Measurements from ENCODE around the gene ADAMTS2. TPM values are rescaled to one million over a fixed set of nuclear protein-coding genes. Genes with fewer than 3 reads are reported as not detected.

The ADAMTS2 gene
- total and polyA plus RNA-seq, 5 donors from 2014 or later: 0.03 TPM; not detected in 4

- Mint-ChIP-seq H3K4me1 (no peaks in the 10 kb centered on the region), H3K36me3 (no peaks in the 10 kb centered on the region), H3K27me3 (no peaks in the 10 kb centered on the region), H3K27ac (peak overlapping the region in 1 of 3 donors; percentile 78), H3K9me3 (peaks cover 0 to 4% (median 0%) of the 10 kb centered on the region in 7 donors), H3K4me3 (no peak overlapping the region)
- no peak overlapping the region for H3K27ac ChIP-seq (ENCODE audit: insufficient read depth, low read length, poor library complexity, severe bottlenecking)
- no peak for DNase-seq
- H3K4me3 ChIP-seq (ENCODE audit: low read depth, low read length): no peak overlapping the region
- H3K9me3 ChIP-seq (ENCODE audit: control insufficient read depth in 2 of 2, low read length in 2 of 2): no peaks in the 10 kb centered on the region
- no peaks in the 10 kb centered on the region for H3K27me3 ChIP-seq (ENCODE audit: control insufficient read depth, insufficient read depth, low read length)
- no peaks in the 10 kb centered on the region for H3K36me3 ChIP-seq (ENCODE audit: control insufficient read depth, insufficient read depth, low read length)
- no peak for ATAC-seq (ENCODE audit: low read depth in 2 of 2)
- H3K4me1 ChIP-seq (ENCODE audit: control insufficient read depth, insufficient read depth, low read length, poor library complexity, severe bottlenecking): no peaks in the 10 kb centered on the region
These were observed 217.9 kb downstream of the ADAMTS2 start for GRCh38 chr5:179127136-179128040.

- H3K27ac Mint-ChIP-seq: no peak overlapping the region
- H3K4me3 Mint-ChIP-seq: no peak overlapping the region
- H3K36me3 Mint-ChIP-seq: no peaks in the 10 kb centered on the region
These were observed 218.7 kb downstream of the ADAMTS2 start for GRCh38 chr5:179126506-179126991.

GRCh38 chr5:179125789-179126505 is 219.3 kb downstream of the ADAMTS2 start:
- no peaks in the 10 kb centered on the region for H3K9me3 ChIP-seq (ENCODE audit: control insufficient read depth in 2 of 2, low read length in 2 of 2)
- Mint-ChIP-seq H3K9me3 (peaks cover 0 to 4% (median 0%) of the 10 kb centered on the region in 7 donors), H3K4me3 (no peak overlapping the region), H3K27me3 (no peaks in the 10 kb centered on the region), H3K4me1 (no peaks in the 10 kb centered on the region), H3K36me3 (no peaks in the 10 kb centered on the region), H3K27ac (no peak overlapping the region)
- no peak overlapping the region for H3K27ac ChIP-seq (ENCODE audit: insufficient read depth, low read length, poor library complexity, severe bottlenecking)
- H3K4me1 ChIP-seq (ENCODE audit: control insufficient read depth, insufficient read depth, low read length, poor library complexity, severe bottlenecking): no peaks in the 10 kb centered on the region
- H3K36me3 ChIP-seq (ENCODE audit: control insufficient read depth, insufficient read depth, low read length): no peaks in the 10 kb centered on the region
- no peak overlapping the region for H3K4me3 ChIP-seq (ENCODE audit: low read depth, low read length)
- ATAC-seq (ENCODE audit: low read depth in 2 of 2) (no peak), DNase-seq (no peak)
- no peaks in the 10 kb centered on the region for H3K27me3 ChIP-seq (ENCODE audit: control insufficient read depth, insufficient read depth, low read length)

More at GRCh38 chr5:179126506-179126991, 218.7 kb downstream of the ADAMTS2 start:
- peaks cover 0 to 4% (median 0%) of the 10 kb centered on the region in 7 donors for H3K9me3 Mint-ChIP-seq
- no peaks in the 10 kb centered on the region for H3K27me3 Mint-ChIP-seq
- H3K27ac ChIP-seq (ENCODE audit: insufficient read depth, low read length, poor library complexity, severe bottlenecking): no peak overlapping the region
- H3K4me1 Mint-ChIP-seq: no peaks in the 10 kb centered on the region
- ATAC-seq (ENCODE audit: low read depth in 2 of 2): no peak
- no peaks in the 10 kb centered on the region for H3K27me3 ChIP-seq (ENCODE audit: control insufficient read depth, insufficient read depth, low read length)
- no peaks in the 10 kb centered on the region for H3K4me1 ChIP-seq (ENCODE audit: control insufficient read depth, insufficient read depth, low read length, poor library complexity, severe bottlenecking)
- no peaks in the 10 kb centered on the region for H3K36me3 ChIP-seq (ENCODE audit: control insufficient read depth, insufficient read depth, low read length)
- no peaks in the 10 kb centered on the region for H3K9me3 ChIP-seq (ENCODE audit: control insufficient read depth in 2 of 2, low read length in 2 of 2)
- DNase-seq: no peak
- H3K4me3 ChIP-seq (ENCODE audit: low read depth, low read length): no peak overlapping the region

- H3K27me3 Mint-ChIP-seq: no peaks in the 10 kb centered on the region
- DNase-seq (no peak), ATAC-seq (ENCODE audit: low read depth in 2 of 2) (no peak)
- no peaks in the 10 kb centered on the region for H3K27me3 ChIP-seq (ENCODE audit: control insufficient read depth, insufficient read depth, low read length)
- no peaks in the 10 kb centered on the region for H3K36me3 Mint-ChIP-seq
- H3K4me1 ChIP-seq (ENCODE audit: control insufficient read depth, insufficient read depth, low read length, poor library complexity, severe bottlenecking): no peaks in the 10 kb centered on the region
- H3K4me3 ChIP-seq (ENCODE audit: low read depth, low read length): no peak overlapping the region
- no peaks in the 10 kb centered on the region for H3K4me1 Mint-ChIP-seq
- H3K27ac ChIP-seq (ENCODE audit: insufficient read depth, low read length, poor library complexity, severe bottlenecking): no peak overlapping the region
- no peak overlapping the region for H3K27ac Mint-ChIP-seq
- H3K36me3 ChIP-seq (ENCODE audit: control insufficient read depth, insufficient read depth, low read length): no peaks in the 10 kb centered on the region
- no peaks in the 10 kb centered on the region for H3K9me3 ChIP-seq (ENCODE audit: control insufficient read depth in 2 of 2, low read length in 2 of 2)
- H3K4me3 Mint-ChIP-seq: no peak overlapping the region
- peaks cover 0 to 4% (median 0%) of the 10 kb centered on the region in 7 donors for H3K9me3 Mint-ChIP-seq
These were observed 220.1 kb downstream of the ADAMTS2 start for GRCh38 chr5:179124853-179125788.

- no peaks in the 10 kb centered on the region for H3K36me3 ChIP-seq (ENCODE audit: control insufficient read depth, insufficient read depth, low read length)
- no peaks in the 10 kb centered on the region for H3K27me3 Mint-ChIP-seq
- H3K9me3 Mint-ChIP-seq: peaks cover 0 to 4% (median 2%) of the 10 kb centered on the region in 7 donors
- DNase-seq: no peak
- H3K27ac Mint-ChIP-seq: peak overlapping the region in 1 of 3 donors; percentile 87
- no peaks in the 10 kb centered on the region for H3K36me3 Mint-ChIP-seq
- no peaks in the 10 kb centered on the region for H3K4me1 ChIP-seq (ENCODE audit: control insufficient read depth, insufficient read depth, low read length, poor library complexity, severe bottlenecking)
- H3K27me3 ChIP-seq (ENCODE audit: control insufficient read depth, insufficient read depth, low read length): no peaks in the 10 kb centered on the region
- no peak for ATAC-seq (ENCODE audit: low read depth in 2 of 2)
- H3K27ac ChIP-seq (ENCODE audit: insufficient read depth, low read length, poor library complexity, severe bottlenecking): no peak overlapping the region
- no peaks in the 10 kb centered on the region for H3K9me3 ChIP-seq (ENCODE audit: control insufficient read depth in 2 of 2, low read length in 2 of 2)
- H3K4me3 ChIP-seq (ENCODE audit: low read depth, low read length): no peak overlapping the region
- no peak overlapping the region for H3K4me3 Mint-ChIP-seq
- no peaks in the 10 kb centered on the region for H3K4me1 Mint-ChIP-seq
These were observed 220.9 kb downstream of the ADAMTS2 start for GRCh38 chr5:179124273-179124852.

GRCh38 chr5:179123491-179124272 is 221.6 kb downstream of the ADAMTS2 start:
- no peak for DNase-seq
- Mint-ChIP-seq H3K9me3 (peaks cover 0 to 4% (median 2%) of the 10 kb centered on the region in 7 donors), H3K4me3 (no peak overlapping the region), H3K36me3 (no peaks in the 10 kb centered on the region), H3K4me1 (no peaks in the 10 kb centered on the region), H3K27me3 (no peaks in the 10 kb centered on the region), H3K27ac (no peak overlapping the region)
- Histone ChIP-seq H3K36me3 (ENCODE audit: control insufficient read depth, insufficient read depth, low read length) (no peaks in the 10 kb centered on the region), H3K27ac (ENCODE audit: insufficient read depth, low read length, poor library complexity, severe bottlenecking) (no peak overlapping the region), H3K9me3 (ENCODE audit: control insufficient read depth in 2 of 2, low read length in 2 of 2) (no peaks in the 10 kb centered on the region), H3K4me1 (ENCODE audit: control insufficient read depth, insufficient read depth, low read length, poor library complexity, severe bottlenecking) (no peaks in the 10 kb centered on the region), H3K4me3 (ENCODE audit: low read depth, low read length) (no peak overlapping the region), H3K27me3 (ENCODE audit: control insufficient read depth, insufficient read depth, low read length) (no peaks in the 10 kb centered on the region)
- no peak for ATAC-seq (ENCODE audit: low read depth in 2 of 2)

All from CD4-positive, CD25-positive, alpha-beta regulatory T cell (primary cell).